GM12864 (cell line): ENCODE measurements around the gene LRIG1.

Source experiments
- DNase-seq: peaks from one replicate; pipeline ENCODE4 v3.0.0-alpha.2; 2011; ENCODE audit warnings: low read depth
- H3K4me3 ChIP-seq: 2 replicates; pipeline ENCODE4 v1.5.1; 2011; ENCODE audit warnings: mild to moderate bottlenecking, low read depth, low read length, control low read depth
- CTCF ChIP-seq: IDR thresholded peaks from 2 replicates; pipeline ENCODE4 v1.5.1; 2011; ENCODE audit warnings: low read depth, mild to moderate bottlenecking, moderate library complexity, low read length, control low read depth, inconsistent platforms; ENCODE audit errors: missing control alignments

The LRIG1 gene

GRCh38 chr3:66484106-66484844 is 16.5 kb downstream of the LRIG1 start:
- DNase-seq: no peak
- no peak for TF ChIP-seq CTCF
- no peak overlapping the region for H3K4me3 ChIP-seq

GRCh38 chr3:66483409-66483906 is 17.4 kb downstream of the LRIG1 start:
- no peak overlapping the region for H3K4me3 ChIP-seq
- TF ChIP-seq CTCF: no peak
- no peak for DNase-seq

- DNase-seq: no peak
- no peak overlapping the region for H3K4me3 ChIP-seq
- no peak for TF ChIP-seq CTCF
These were observed 17.8 kb downstream of the LRIG1 start for GRCh38 chr3:66483006-66483405.

GRCh38 chr3:66482018-66482404 is 18.8 kb downstream of the LRIG1 start:
- H3K4me3 ChIP-seq: no peak overlapping the region
- TF ChIP-seq CTCF: no peak
- no peak for DNase-seq

GRCh38 chr3:66481071-66482017 is 19.5 kb downstream of the LRIG1 start:
- no peak for TF ChIP-seq CTCF
- no peak for DNase-seq
- no peak overlapping the region for H3K4me3 ChIP-seq

- no peak for DNase-seq
- no peak overlapping the region for H3K4me3 ChIP-seq
- TF ChIP-seq CTCF: no peak
These were observed 20.2 kb downstream of the LRIG1 start for GRCh38 chr3:66480666-66481065.
